H9 (cell line): ENCODE measurements around the gene HLA-DQB1. TPM values are rescaled to one million over a fixed set of nuclear protein-coding genes. Genes with fewer than 3 reads are reported as not detected.

ENCODE experiments used
- DNase-seq: peaks from one replicate; pipeline ENCODE4 v3.0.0-alpha.2; 2017
- H2AFZ ChIP-seq: one replicate; pipeline ENCODE4 v1.6.1; 2013; ENCODE audit warnings: mild to moderate bottlenecking, low read length, control low read depth, moderate library complexity
- H2AK5ac ChIP-seq: 2 replicates; pipeline ENCODE4 v1.6.1; 2013; ENCODE audit warnings: low read length, control low read depth, mixed read lengths; ENCODE audit not compliant: insufficient read length
- H2BK120ac ChIP-seq: one replicate; pipeline ENCODE4 v1.6.1; 2013; ENCODE audit warnings: low read depth, mild to moderate bottlenecking, low read length, control low read depth, inconsistent platforms; ENCODE audit not compliant: poor library complexity, severe bottlenecking
- H2BK12ac ChIP-seq: 2 replicates; pipeline ENCODE4 v1.6.1; 2013; ENCODE audit warnings: low read length, control low read depth, mixed read lengths, low read depth; ENCODE audit not compliant: insufficient read length
- H2BK15ac ChIP-seq: 2 replicates; pipeline ENCODE4 v1.6.1; 2013; ENCODE audit warnings: low read depth, low read length, control low read depth
- H2BK20ac ChIP-seq: one replicate; pipeline ENCODE4 v1.6.1; 2013; ENCODE audit warnings: low read depth, mild to moderate bottlenecking, low read length, control low read depth, inconsistent platforms; ENCODE audit not compliant: poor library complexity, severe bottlenecking
- H2BK5ac ChIP-seq: 2 replicates; pipeline ENCODE4 v1.6.1; 2013; ENCODE audit warnings: low read length, control low read depth, mixed read lengths; ENCODE audit not compliant: insufficient read length
- H3K14ac ChIP-seq: 2 replicates; pipeline ENCODE4 v1.6.1; 2013; ENCODE audit warnings: low read length, control low read depth; ENCODE audit not compliant: insufficient read depth
- H3K18ac ChIP-seq: 2 replicates; pipeline ENCODE4 v1.6.1; 2013; ENCODE audit warnings: low read depth, mild to moderate bottlenecking, mixed read lengths, low read length, control low read depth; ENCODE audit not compliant: insufficient read length
- H3K23ac ChIP-seq: 2 replicates; pipeline ENCODE4 v1.6.1; 2013; ENCODE audit warnings: low read length, control low read depth, mixed read lengths, low read depth; ENCODE audit not compliant: insufficient read length
- H3K23me2 ChIP-seq: 2 replicates; pipeline ENCODE4 v1.6.1; 2013; ENCODE audit warnings: low read depth, mild to moderate bottlenecking, mixed read lengths, low read length, control low read depth; ENCODE audit not compliant: insufficient read length, poor library complexity, severe bottlenecking
- H3K27ac ChIP-seq: 2 replicates; pipeline ENCODE4 v1.5.1; 2013; ENCODE audit warnings: low read length, control low read depth, mixed read lengths, low read depth; ENCODE audit not compliant: insufficient read length
- H3K27me3 ChIP-seq: 2 replicates; pipeline ENCODE4 v1.6.1; 2013; ENCODE audit warnings: low read length, control low read depth, inconsistent platforms; ENCODE audit not compliant: insufficient read depth
- H3K4ac ChIP-seq: 2 replicates; pipeline ENCODE4 v1.6.1; 2013; ENCODE audit warnings: low read depth, mild to moderate bottlenecking, control low read depth, inconsistent platforms, low read length, moderate library complexity
- H3K4me1 ChIP-seq: 2 replicates; pipeline ENCODE4 v1.6.1; 2013; ENCODE audit warnings: low read length, control low read depth, inconsistent platforms; ENCODE audit not compliant: insufficient read depth
- H3K4me2 ChIP-seq: 2 replicates; pipeline ENCODE4 v1.6.1; 2013; ENCODE audit warnings: low read length, control low read depth, mixed read lengths; ENCODE audit not compliant: insufficient read length, insufficient read depth
- H3K56ac ChIP-seq: 2 replicates; pipeline ENCODE4 v1.6.1; 2013; ENCODE audit warnings: low read depth, mild to moderate bottlenecking, mixed read lengths, low read length, control low read depth; ENCODE audit not compliant: insufficient read length
- H3K79me1 ChIP-seq: 2 replicates; pipeline ENCODE4 v1.6.1; 2013; ENCODE audit warnings: low read depth, mild to moderate bottlenecking, moderate library complexity, low read length, control low read depth, inconsistent platforms; ENCODE audit not compliant: insufficient read depth, poor library complexity, severe bottlenecking
- H3K79me2 ChIP-seq: 2 replicates; pipeline ENCODE4 v1.6.1; 2013; ENCODE audit warnings: low read length, control low read depth, inconsistent platforms; ENCODE audit not compliant: insufficient read depth
- H3K9ac ChIP-seq: 2 replicates; pipeline ENCODE4 v1.6.1; 2013; ENCODE audit warnings: low read length, control low read depth, mixed read lengths; ENCODE audit not compliant: insufficient read length; ENCODE audit errors: extremely low read depth
- H3K9me3 ChIP-seq: one replicate; pipeline ENCODE4 v1.6.1; 2013; ENCODE audit warnings: low read depth, low read length, inconsistent platforms; ENCODE audit not compliant: control insufficient read depth
- H3T11ph ChIP-seq: one replicate; pipeline ENCODE4 v1.6.1; 2013; ENCODE audit warnings: mild to moderate bottlenecking, low read length, control low read depth, inconsistent platforms
- H4K20me1 ChIP-seq: one replicate; pipeline ENCODE4 v1.6.1; 2013; ENCODE audit not compliant: control insufficient read depth, insufficient read length, insufficient read depth
- H4K5ac ChIP-seq: 2 replicates; pipeline ENCODE4 v1.6.1; 2013; ENCODE audit warnings: low read depth, mild to moderate bottlenecking, mixed read lengths, low read length, control low read depth; ENCODE audit not compliant: insufficient read length
- H4K8ac ChIP-seq: replicated peaks from 2 replicates; pipeline ENCODE4 v1.6.1; 2013; ENCODE audit warnings: low read length, control low read depth, mixed read lengths, low read depth; ENCODE audit not compliant: insufficient read length
- H4K91ac ChIP-seq: 2 replicates; pipeline ENCODE4 v1.6.1; 2013; ENCODE audit warnings: low read depth, mild to moderate bottlenecking, moderate library complexity, mixed read lengths, low read length, control low read depth; ENCODE audit not compliant: insufficient read length
- H3K27ac Mint-ChIP-seq, 3 experiments: 2 replicates in 2 of 3; 3 replicates in 1 of 3; pipeline ENCODE4 v1.8.0; 2020 to 2021; ENCODE audit warnings: mixed read lengths in 3 of 3, mild to moderate bottlenecking in 1 of 3, moderate library complexity in 1 of 3
- H3K27me3 Mint-ChIP-seq: 2 replicates; pipeline ENCODE4 v1.8.0; 2021; ENCODE audit warnings: low read depth, mild to moderate bottlenecking, moderate library complexity, mixed read lengths
- H3K36me3 Mint-ChIP-seq, 3 experiments: 2 replicates in 2 of 3; 3 replicates in 1 of 3; pipeline ENCODE4 v1.8.0; 2020 to 2021; ENCODE audit warnings: low read depth in 3 of 3, mixed read lengths in 3 of 3; ENCODE audit not compliant: insufficient read depth in 1 of 3
- H3K4me1 Mint-ChIP-seq, 2 experiments: 2 replicates each; pipeline ENCODE4 v1.8.0; 2020; ENCODE audit warnings: mixed read lengths in 2 of 2
- H3K4me3 Mint-ChIP-seq, 2 experiments: 2 replicates in 1 of 2; 3 replicates in 1 of 2; pipeline ENCODE4 v1.8.0; 2020 to 2021; ENCODE audit warnings: mild to moderate bottlenecking in 2 of 2, mixed read lengths in 2 of 2, moderate library complexity in 1 of 2
- H3K9me3 Mint-ChIP-seq, 2 experiments: 2 replicates in 1 of 2; 3 replicates in 1 of 2; pipeline ENCODE4 v1.8.0; 2020; ENCODE audit warnings: mild to moderate bottlenecking in 2 of 2, mixed read lengths in 2 of 2, moderate library complexity in 1 of 2
- CTCF ChIP-seq: fragments of 200-600 bp; sonication (generic); conservative IDR thresholded peaks from 3 replicates; pipeline ENCODE4 v1.8.0; 2021; ENCODE audit warnings: antibody characterized with exemption, mild to moderate bottlenecking
- WGBS: extraction: QIAGEN DNeasy Blood & Tissue Kit; methylation state at CpG from one replicate; pipeline ENCODE4 v1.1.7; 2013; ENCODE audit warnings: missing lambda C conversion rate, low lambda C conversion rate, mixed read lengths; ENCODE audit not compliant: insufficient read length; ENCODE audit errors: extremely low coverage; 5-methylcytosine and 5-hydroxymethylcytosine counted together
- total RNA-seq: library from RNA; stranded (reverse); gene quantifications from 2 replicates; pipeline ENCODE4 v1.2.1, GENCODE V29; 2021

HLA-DQB1 gene
- total RNA-seq, 1 experiment from 2014 or later, result 41.0 TPM

- Histone ChIP-seq H2BK120ac (no peak overlapping the region), H4K20me1 (no peaks in the 10 kb centered on the region), H3K79me1 (no peaks in the 10 kb centered on the region), H3K9ac (no peak overlapping the region), H3K23ac (no peak overlapping the region), H3K27me3 (no peaks in the 10 kb centered on the region), H3K4me1 (no peaks in the 10 kb centered on the region; the same call in 1 of the 2 replicates), H3K27ac (no peak overlapping the region), H3K4ac (no peak overlapping the region), H4K91ac (no peak overlapping the region), H2BK12ac (no peak overlapping the region), H3K56ac (no peak overlapping the region), H3K18ac (no peak overlapping the region), H2AK5ac (no peak overlapping the region), H3T11ph (no peak overlapping the region), H3K4me2 (no peak overlapping the region), H4K8ac (no peak overlapping the region), H3K23me2 (no peaks in the 10 kb centered on the region), H3K79me2 (no peaks in the 10 kb centered on the region), H2AFZ (no peak overlapping the region), H2BK15ac (no peak overlapping the region), H4K5ac (no peak overlapping the region), H3K9me3 (no peaks in the 10 kb centered on the region), H2BK5ac (no peak overlapping the region), H3K14ac (no peak overlapping the region), H2BK20ac (no peak overlapping the region)
- 100% methylated on average over 1 of the region's 5 CpGs for WGBS
- Mint-ChIP-seq H3K36me3 (no peaks in the 10 kb centered on the region), H3K4me3 (no peak overlapping the region), H3K4me1 (peaks cover 8 to 14% of the 10 kb centered on the region in 2 experiments), H3K27me3 (no peaks in the 10 kb centered on the region), H3K9me3 (0 out of 5 replicates have a peak, but pooled peaks cover 0 to 3% of the 10 kb centered on the region in 2 experiments), H3K27ac (no peak overlapping the region)
- no peak for DNase-seq
- no peak for TF ChIP-seq CTCF
These were observed 41.3 kb downstream of the HLA-DQB1 start for GRCh38 chr6:32625137-32625536.
